Gastroesophageal sphincter (tissue), 4 donors: Measurements from ENCODE around the gene TMEM200B. TPM values are rescaled to one million over a fixed set of nuclear protein-coding genes. Genes with fewer than 3 reads are reported as not detected.

ENCODE experiments used
- ATAC-seq: fragments of 150-250 bp; one replicate; pipeline ENCODE4 v1.9.1; 2016; ENCODE audit warnings: mild to moderate bottlenecking, moderate library complexity
- H3K27ac ChIP-seq, 4 donors: fragments of 200-600 bp; sonication (generic) in 3 of 4; 1 replicate in 3 of 4; 2 replicates in 1 of 4; pipeline ENCODE4 v1.5.1; 2016 to 2019
- H3K27me3 ChIP-seq: fragments of 200-600 bp; sonication (generic); one replicate; pipeline ENCODE4 v1.5.1; 2019
- H3K36me3 ChIP-seq, 2 donors: fragments of 200-600 bp; sonication (generic); one replicate each; pipeline ENCODE4 v1.5.1; 2019; ENCODE audit warnings: control low read depth in 1 of 2
- H3K4me1 ChIP-seq, 3 donors: fragments of 200-600 bp; sonication (generic); 1 replicate in 2 of 3; 2 replicates in 1 of 3; pipeline ENCODE4 v1.5.1; 2016 to 2019; ENCODE audit warnings: control low read depth in 2 of 3
- H3K4me3 ChIP-seq, 2 donors: fragments of 200-600 bp; sonication (generic); one replicate each; pipeline ENCODE4 v1.5.1; 2019; ENCODE audit warnings: mild to moderate bottlenecking in 1 of 2, moderate library complexity in 1 of 2
- H3K9me3 ChIP-seq, 3 donors: fragments of 200-600 bp; sonication (generic); one replicate each; pipeline ENCODE4 v1.5.1; 2017 to 2019; ENCODE audit warnings: control low read depth in 2 of 3
- EP300 ChIP-seq: sonication (generic); formaldehyde crosslinking; IDR thresholded peaks from one replicate; pipeline ENCODE4 v1.6.1; 2017; ENCODE audit warnings: antibody characterized with exemption, mild to moderate bottlenecking
- POLR2A ChIP-seq, 2 donors: fragments of 450-650 bp; IDR thresholded peaks; one replicate each; pipeline ENCODE4 v1.6.1; 2017; ENCODE audit warnings: antibody characterized with exemption in 2 of 2, mild to moderate bottlenecking in 2 of 2, moderate library complexity in 1 of 2
- POLR2AphosphoS5 ChIP-seq: sonication (generic); formaldehyde crosslinking; IDR thresholded peaks from one replicate; pipeline ENCODE4 v1.6.1; 2017; ENCODE audit warnings: antibody characterized with exemption
- WGBS, 2 donors: methylation state at CpG; one replicate each; pipeline ENCODE4 v1.1.5; 2018; ENCODE audit warnings: low coverage in 1 of 2; 5-methylcytosine and 5-hydroxymethylcytosine counted together
- total RNA-seq, 4 donors: library from RNA; depleted of rRNA; stranded (reverse); fragments of >200 nt; gene quantifications; one replicate each; pipeline ENCODE4 v1.1.0, GENCODE V29; 2016
- TF ChIP-seq, protein P1 (sequence below), 4 experiments: fragments of 200-600 bp in 2 of 4; fragments of 450-650 bp in 2 of 4; sonication (generic) in 1 of 4; IDR thresholded peaks; one replicate each; pipeline ENCODE4 v1.5.1; 2017 to 2019; ENCODE audit warnings: antibody characterized with exemption in 4 of 4, mild to moderate bottlenecking in 2 of 4, moderate library complexity in 2 of 4

Gene TMEM200B
- total RNA-seq, 4 donors from 2014 or later, result 22.6 to 39.7 (median 30.7) TPM

DNA sequence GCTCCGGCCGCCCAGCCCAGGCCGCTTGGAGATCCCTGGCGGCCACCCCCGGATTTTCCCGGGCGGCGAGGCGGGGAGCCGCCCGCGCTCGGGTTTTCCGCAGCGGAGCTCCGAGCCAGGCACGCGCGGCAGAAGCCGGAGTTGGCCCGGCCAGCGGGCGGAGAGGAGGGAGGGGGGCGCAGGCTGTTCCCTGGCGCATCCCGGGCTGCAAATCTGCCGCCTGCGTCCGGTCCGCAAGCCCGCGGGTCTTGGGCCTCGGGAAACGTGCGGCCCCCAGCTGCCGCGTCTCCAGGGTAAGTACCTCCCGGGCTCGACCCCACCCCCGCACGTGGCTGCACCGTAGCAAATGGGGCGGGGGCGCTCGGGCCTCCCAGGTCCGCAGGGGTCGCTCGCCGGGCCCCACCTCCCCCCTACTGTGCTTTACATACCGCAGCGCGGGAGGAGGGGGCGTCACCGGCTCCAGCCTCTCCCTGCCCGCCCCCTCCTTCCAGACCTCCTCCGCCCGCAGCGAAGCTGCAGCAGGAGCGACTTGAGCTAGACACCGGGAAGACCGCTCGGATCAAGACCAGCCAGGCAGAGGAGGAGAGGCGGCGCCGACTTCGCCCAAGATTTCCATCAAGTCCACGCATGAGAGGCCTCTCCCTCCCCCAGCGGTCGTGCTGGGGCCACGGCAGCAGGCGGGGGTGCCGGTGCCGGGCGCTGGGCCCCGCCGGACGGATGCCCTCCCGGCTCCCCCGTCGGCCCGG is 1.6 kb downstream of the TMEM200B start:
- Histone ChIP-seq H3K27ac (peak overlapping the region; percentile 89 to 99 (median 94)), H3K9me3 (no peaks in the 10 kb centered on the region), H3K4me1 (peaks cover 0 to 60% (median 14%) of the 10 kb centered on the region in 3 donors), H3K4me3 (peak overlapping the region; percentile 45 to 61), H3K36me3 (no peaks in the 10 kb centered on the region), H3K27me3 (peaks cover 7% of the 10 kb centered on the region)
- TF ChIP-seq, protein P1, sequence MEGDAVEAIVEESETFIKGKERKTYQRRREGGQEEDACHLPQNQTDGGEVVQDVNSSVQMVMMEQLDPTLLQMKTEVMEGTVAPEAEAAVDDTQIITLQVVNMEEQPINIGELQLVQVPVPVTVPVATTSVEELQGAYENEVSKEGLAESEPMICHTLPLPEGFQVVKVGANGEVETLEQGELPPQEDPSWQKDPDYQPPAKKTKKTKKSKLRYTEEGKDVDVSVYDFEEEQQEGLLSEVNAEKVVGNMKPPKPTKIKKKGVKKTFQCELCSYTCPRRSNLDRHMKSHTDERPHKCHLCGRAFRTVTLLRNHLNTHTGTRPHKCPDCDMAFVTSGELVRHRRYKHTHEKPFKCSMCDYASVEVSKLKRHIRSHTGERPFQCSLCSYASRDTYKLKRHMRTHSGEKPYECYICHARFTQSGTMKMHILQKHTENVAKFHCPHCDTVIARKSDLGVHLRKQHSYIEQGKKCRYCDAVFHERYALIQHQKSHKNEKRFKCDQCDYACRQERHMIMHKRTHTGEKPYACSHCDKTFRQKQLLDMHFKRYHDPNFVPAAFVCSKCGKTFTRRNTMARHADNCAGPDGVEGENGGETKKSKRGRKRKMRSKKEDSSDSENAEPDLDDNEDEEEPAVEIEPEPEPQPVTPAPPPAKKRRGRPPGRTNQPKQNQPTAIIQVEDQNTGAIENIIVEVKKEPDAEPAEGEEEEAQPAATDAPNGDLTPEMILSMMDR (IDR thresholded peaks at IDR 0.05), result peak in 1 of 4 experiments; percentile 14
- TF ChIP-seq POLR2AphosphoS5 (peak; percentile 17), POLR2A (IDR thresholded peaks at IDR 0.05) (no peak), EP300 (no peak)
- no CpG with 5 or more reads among the region's 81 CpGs for WGBS, 2 donors
- ATAC-seq, result peak; percentile 1

DNA sequence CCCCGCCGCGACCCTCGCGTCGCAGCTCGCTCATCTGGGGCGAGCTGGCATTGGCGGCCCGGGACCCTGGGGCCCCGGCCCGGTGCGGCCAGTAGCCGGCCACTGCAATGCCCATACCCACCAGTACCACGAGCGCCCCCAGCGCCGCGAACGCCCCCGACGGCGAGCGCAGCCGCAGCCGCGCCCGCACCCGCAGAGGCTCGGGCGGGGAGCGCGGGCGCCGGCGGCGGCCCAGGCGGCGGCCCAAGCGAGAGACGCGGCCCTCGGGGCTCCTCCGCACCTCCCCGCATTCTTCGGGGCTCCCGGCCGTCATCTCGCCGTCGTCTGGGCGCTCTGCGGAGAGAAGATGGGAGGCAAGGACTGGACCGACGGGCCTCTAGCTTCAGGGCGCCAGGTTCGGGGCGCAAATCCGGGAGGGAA is 2.2 kb downstream of the TMEM200B start:
- Histone ChIP-seq H3K4me3 (peak overlapping the region; percentile 45 to 61), H3K9me3 (no peaks in the 10 kb centered on the region), H3K4me1 (peaks cover 0 to 60% (median 14%) of the 10 kb centered on the region in 3 donors), H3K27me3 (peaks cover 7% of the 10 kb centered on the region), H3K27ac (peak overlapping the region; percentile 89 to 99 (median 94)), H3K36me3 (no peaks in the 10 kb centered on the region)
- no CpG with 5 or more reads among the region's 59 CpGs for WGBS, 2 donors
- TF ChIP-seq, protein P1 (IDR thresholded peaks at IDR 0.05), result peak in 1 of 4 experiments; percentile 25
- TF ChIP-seq POLR2AphosphoS5 (no peak), POLR2A (IDR thresholded peaks at IDR 0.05) (no peak), EP300 (no peak)
- ATAC-seq, result no peak

DNA sequence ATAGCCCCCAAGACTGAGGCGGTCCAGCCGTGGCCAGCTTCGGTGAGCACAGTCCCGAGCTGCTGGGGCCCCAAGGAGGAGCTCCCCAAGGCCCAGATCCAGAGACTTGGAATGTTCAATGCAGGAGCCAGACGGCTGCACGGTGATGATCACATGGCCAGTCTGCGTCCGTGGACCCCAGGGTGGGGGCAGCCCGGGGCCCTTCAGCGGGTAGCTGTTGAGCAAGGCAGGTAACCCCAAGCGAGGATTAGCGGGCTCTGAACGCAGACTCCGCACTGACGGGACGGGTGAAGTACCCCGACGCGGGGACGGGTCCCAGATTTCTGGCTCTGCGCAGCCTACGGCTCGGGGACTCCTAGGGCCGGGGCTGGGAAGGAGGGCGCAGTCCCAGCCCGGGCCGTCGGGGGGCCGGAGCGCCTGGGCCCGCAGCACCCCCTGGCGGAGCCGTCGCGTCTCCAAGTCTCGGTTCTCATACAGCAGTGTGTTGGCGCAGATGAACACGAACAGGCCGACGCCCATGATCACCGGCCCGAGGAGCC is 2.7 kb downstream of the TMEM200B start:
- no peak for ATAC-seq
- Histone ChIP-seq H3K27me3 (peaks cover 7% of the 10 kb centered on the region), H3K27ac (peak overlapping the region in 3 of 4 donors; percentile 91 to 99 (median 98)), H3K4me3 (peak overlapping the region in 1 of 2 donors; percentile 61), H3K9me3 (no peaks in the 10 kb centered on the region), H3K4me1 (peaks cover 0 to 60% (median 14%) of the 10 kb centered on the region in 3 donors), H3K36me3 (peaks cover 0 to 5% of the 10 kb centered on the region in 2 donors)
- 56 to 82% methylated on average over 7 to 10 of the region's 42 CpGs for WGBS, 2 donors
- TF ChIP-seq, protein P1 (IDR thresholded peaks at IDR 0.05), result peak in 3 of 4 experiments; percentile 49 to 78 (median 68)
- no peak for TF ChIP-seq POLR2A (IDR thresholded peaks at IDR 0.05)

DNA sequence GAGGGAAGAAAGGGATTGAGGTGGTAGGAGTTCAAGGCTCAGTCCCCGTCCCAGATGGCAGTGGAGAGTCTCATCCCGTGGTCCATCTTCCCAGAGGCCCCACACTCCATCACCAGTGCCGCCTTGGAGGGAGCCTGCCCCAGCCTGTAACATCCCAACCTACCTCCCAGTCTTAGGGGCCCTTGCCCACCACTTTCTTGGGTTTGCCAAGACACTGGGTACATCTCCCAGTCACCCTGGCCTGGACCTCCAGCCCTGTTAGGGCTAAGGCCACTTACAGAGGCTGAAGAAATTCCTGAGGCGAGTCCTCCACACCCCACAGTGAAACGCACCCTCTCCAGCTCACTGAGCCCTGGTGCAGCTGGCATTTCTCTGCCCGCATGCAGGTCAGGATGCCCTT is 3.3 kb downstream of the TMEM200B start:
- TF ChIP-seq, protein P1 (IDR thresholded peaks at IDR 0.05), result no peak
- TF ChIP-seq POLR2A (IDR thresholded peaks at IDR 0.05) (no peak), EP300 (no peak), POLR2AphosphoS5 (no peak)
- no peak for ATAC-seq
- H3K4me1 ChIP-seq, result peaks cover 0 to 53% (median 14%) of the 10 kb centered on the region in 3 donors
- H3K4me3 ChIP-seq, result no peak overlapping the region
- H3K27ac ChIP-seq, result peak overlapping the region in 3 of 4 donors; percentile 91 to 99 (median 98)
- peaks cover 0 to 12% of the 10 kb centered on the region in 2 donors for H3K36me3 ChIP-seq
- WGBS, 2 donors, result 100% methylated on average over 2 of the region's 6 CpGs; no CpG with 5 or more reads in 1 of the 2 donors
- H3K9me3 ChIP-seq, result no peaks in the 10 kb centered on the region
- H3K27me3 ChIP-seq, result peaks cover 7% of the 10 kb centered on the region
